Hindlimb muscle (tissue), 1 donor: Measurements from ENCODE around the gene TMEM235. TPM values are rescaled to one million over a fixed set of nuclear protein-coding genes. Genes with fewer than 3 reads are reported as not detected.
"Not testable (repeated sequence)": the region's sequence is repeated elsewhere in the genome, so short reads cannot be mapped to it uniquely, and the experiment has no call there.

ENCODE experiments used
- DNase-seq: peaks from one replicate; pipeline ENCODE4 v3.0.0-alpha.2; 2013
- polyA plus RNA-seq: library from polyadenylated mRNA; unstranded; fragments of 120-200 nt; gene quantifications from one replicate; pipeline ENCODE4 v1.2.1, GENCODE V29; 2013; ENCODE audit not compliant: insufficient read length

The TMEM235 gene
- polyA plus RNA-seq, 1 donor: not detected

- no peak for DNase-seq
Observed at GRCh38 chr17:78238823-78239488, 7.5 kb downstream of the TMEM235 start.

GRCh38 chr17:78239489-78239931 is 8.1 kb downstream of the TMEM235 start:
- no peak for DNase-seq

- no peak for DNase-seq
Observed at GRCh38 chr17:78240012-78240655, 8.7 kb downstream of the TMEM235 start.

- no peak for DNase-seq
Observed at GRCh38 chr17:78240839-78241238, 9.4 kb downstream of the TMEM235 start.

GRCh38 chr17:78241277-78242023 is 10.0 kb downstream of the TMEM235 start:
- no peak for DNase-seq

- no peak for DNase-seq
Observed at GRCh38 chr17:78242024-78242742, 10.8 kb downstream of the TMEM235 start.

GRCh38 chr17:78247304-78247703 is 15.9 kb downstream of the TMEM235 start:
- no peak for DNase-seq

- no peak for DNase-seq
Observed at GRCh38 chr17:78248051-78248914, 16.9 kb downstream of the TMEM235 start.

- no peak for DNase-seq
Observed at GRCh38 chr17:78249074-78249817, 17.8 kb downstream of the TMEM235 start.

GRCh38 chr17:78249818-78250806 is 18.7 kb downstream of the TMEM235 start:
- no peak for DNase-seq

GRCh38 chr17:78250891-78251772 is 19.7 kb downstream of the TMEM235 start:
- DNase-seq: peak; percentile 81

GRCh38 chr17:78251773-78252103 is 20.3 kb downstream of the TMEM235 start:
- no peak for DNase-seq

GRCh38 chr17:78252111-78252634 is 20.7 kb downstream of the TMEM235 start:
- no peak for DNase-seq

- no peak for DNase-seq
Observed at GRCh38 chr17:78252701-78253635, 21.5 kb downstream of the TMEM235 start.

GRCh38 chr17:78253636-78253945 is 22.2 kb downstream of the TMEM235 start:
- DNase-seq: not testable (repeated sequence)

- DNase-seq: peak; percentile 91
Observed at GRCh38 chr17:78253946-78254672, 22.7 kb downstream of the TMEM235 start.
